T-cell (primary cell): ENCODE results near the gene DNAJC24. TPM values are rescaled to one million over a fixed set of nuclear protein-coding genes. Genes with fewer than 3 reads are reported as not detected.

Experiments
- ATAC-seq, 4 experiments: fragments of 200-7000 bp in 3 of 4; fragments of 150-1000 bp in 1 of 4; cut with Tn5 transposase; replicated peaks in 1 of 4; 1 replicate in 3 of 4; 2 replicates in 1 of 4; pipeline ENCODE4 v1.10.0; 2021; ENCODE audit warnings: moderate library complexity in 3 of 4, mild to moderate bottlenecking in 2 of 4, moderate number of reproducible peaks in 1 of 4
- CTCF ChIA-PET, 2 donors: fragments of 300-600 bp; sonication (Branson Sonifier 250); formaldehyde crosslinking; loops; one replicate each; lab custom pipeline; 2022; ENCODE audit warnings: antibody characterized with exemption in 2 of 2; lab: Charles Lee
- POLR2A ChIA-PET, 2 donors: fragments of 300-600 bp; sonication (Branson Sonifier 250); formaldehyde crosslinking; loops; one replicate each; lab custom pipeline; 2022; ENCODE audit warnings: antibody characterized with exemption in 2 of 2; lab: Charles Lee
- DNase-seq, 35 experiments: peaks; one replicate each; pipeline versions ENCODE4 v3.0.0 to v3.0.0-alpha.2; 2013 to 2023
- H3K27ac ChIP-seq: one replicate; pipeline ENCODE4 v1.5.1; 2013; ENCODE audit warnings: low read length
- H3K27me3 ChIP-seq, 2 experiments: replicated peaks in 1 of 2; 1 replicate in 1 of 2; 2 replicates in 1 of 2; pipeline versions ENCODE4 v1.6.1 to v1.7.0; 2013; ENCODE audit warnings: low read length in 1 of 2, mixed read lengths in 1 of 2; ENCODE audit not compliant: control insufficient read depth in 2 of 2, insufficient read depth in 2 of 2; ENCODE audit errors: extremely low read depth in 1 of 2
- H3K36me3 ChIP-seq, 2 donors: 1 replicate in 1 of 2; 2 replicates in 1 of 2; pipeline versions ENCODE4 v1.6.1 to v1.7.0; 2013; ENCODE audit warnings: low read length in 1 of 2; ENCODE audit not compliant: control insufficient read depth in 2 of 2, insufficient read depth in 1 of 2; ENCODE audit errors: extremely low read depth in 1 of 2
- H3K4me1 ChIP-seq, 2 experiments: 1 replicate in 1 of 2; 2 replicates in 1 of 2; pipeline versions ENCODE4 v1.6.1 to v1.7.0; 2013; ENCODE audit warnings: low read length in 2 of 2, mixed read lengths in 1 of 2; ENCODE audit not compliant: insufficient read depth in 2 of 2, control insufficient read depth in 1 of 2; ENCODE audit errors: extremely low read depth in 1 of 2
- H3K4me3 ChIP-seq, 2 donors: 1 replicate in 1 of 2; 2 replicates in 1 of 2; pipeline versions ENCODE4 v1.5.1 to v1.7.0; 2013; ENCODE audit warnings: mild to moderate bottlenecking in 2 of 2, low read length in 1 of 2, moderate library complexity in 1 of 2; ENCODE audit not compliant: control insufficient read depth in 1 of 2; ENCODE audit errors: extremely low read depth in 1 of 2
- H3K9me3 ChIP-seq: 2 replicates; pipeline ENCODE4 v1.7.0; 2013
- H3K27ac Mint-ChIP-seq, 2 donors: one replicate each; pipeline ENCODE4 v1.8.0; 2020 to 2021; ENCODE audit warnings: mild to moderate bottlenecking in 2 of 2, mixed read lengths in 2 of 2
- H3K27me3 Mint-ChIP-seq, 2 donors: one replicate each; pipeline ENCODE4 v1.8.0; 2021 to 2022; ENCODE audit warnings: mixed read lengths in 2 of 2
- H3K36me3 Mint-ChIP-seq: one replicate; pipeline ENCODE4 v1.8.0; 2021; ENCODE audit warnings: mixed read lengths
- H3K4me1 Mint-ChIP-seq, 3 donors: one replicate each; pipeline ENCODE4 v1.8.0; 2020 to 2022; ENCODE audit warnings: mixed read lengths in 3 of 3, mild to moderate bottlenecking in 1 of 3
- H3K4me3 Mint-ChIP-seq, 3 donors: one replicate each; pipeline ENCODE4 v1.8.0; 2020 to 2022; ENCODE audit warnings: mild to moderate bottlenecking in 3 of 3, mixed read lengths in 3 of 3, moderate library complexity in 3 of 3
- H3K9me3 Mint-ChIP-seq, 3 donors: one replicate each; pipeline ENCODE4 v1.8.0; 2020 to 2022; ENCODE audit warnings: mixed read lengths in 3 of 3
- WGBS: methylation state at CpG from one replicate; pipeline ENCODE4 v1.1.5; 2013; ENCODE audit warnings: missing lambda C conversion rate; ENCODE audit not compliant: insufficient coverage; 5-methylcytosine and 5-hydroxymethylcytosine counted together
- total RNA-seq, 35 experiments: library from RNA in 6 of 35; stranded (reverse) in 6 of 35; fragments of 120-200 nt in 1 of 35; gene quantifications; one replicate each; pipeline versions ENCODE4 v1.2.1 to v1.2.4 and lab custom pipeline; 2013 to 2026

The DNAJC24 gene
- total RNA-seq, 5 donors from 2014 or later (not counting 1 experiment from before 2014, with no cell fraction given), result 15.0 to 23.4 (median 18.4) TPM

DNA sequence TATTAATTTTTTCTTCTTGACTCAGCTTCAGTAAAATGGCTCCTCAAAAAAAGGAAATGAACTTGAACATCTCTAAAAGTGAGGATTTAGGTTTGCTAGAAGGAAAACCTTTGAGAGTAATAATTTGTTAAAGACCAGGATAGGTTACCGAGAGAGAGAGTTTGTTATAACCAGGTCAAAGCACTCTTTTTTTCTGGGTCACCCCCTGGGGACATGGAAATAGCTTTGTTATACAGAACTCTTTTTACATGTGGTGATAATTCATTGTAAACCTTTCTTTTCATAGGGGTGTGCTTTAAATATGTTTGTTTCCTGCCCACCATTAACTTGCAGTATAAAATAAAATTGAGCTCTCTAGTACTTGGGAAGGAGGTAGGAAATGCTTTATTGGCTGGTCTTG lies 47.7 kb downstream of the DNAJC24 start:
- ChIA-PET POLR2A (interaction anchor here (0.6 to 0.7 kb wide), 2 partner anchors 18 to 1927 kb away, joined by 3 to 9 read pairs; no protein-coding TSS in a partner anchor), CTCF (no interaction called here)
- Histone ChIP-seq H3K4me3 (no peak overlapping the region), H3K36me3 (no peaks in the 10 kb centered on the region), H3K27ac (no peak overlapping the region), H3K27me3 (no peaks in the 10 kb centered on the region), H3K4me1 (no peaks in the 10 kb centered on the region), H3K9me3 (no peaks in the 10 kb centered on the region)
- H3K36me3 Mint-ChIP-seq, result peaks cover 33% of the 10 kb centered on the region
- WGBS, result 80% methylated on average over 1 of the region's 1 CpG
- no peak overlapping the region for H3K4me3 Mint-ChIP-seq
- H3K9me3 Mint-ChIP-seq, result no peaks in the 10 kb centered on the region
- no peaks in the 10 kb centered on the region for H3K4me1 Mint-ChIP-seq
- no peaks in the 10 kb centered on the region for H3K27me3 Mint-ChIP-seq
- no peak for DNase-seq
- ATAC-seq, result no peak
- no peak overlapping the region for H3K27ac Mint-ChIP-seq

GRCh38 chr11:31417816-31418215 lies 48.2 kb downstream of the DNAJC24 start:
- Mint-ChIP-seq H3K27ac (no peak overlapping the region), H3K27me3 (no peaks in the 10 kb centered on the region), H3K4me3 (no peak overlapping the region), H3K9me3 (no peaks in the 10 kb centered on the region), H3K36me3 (peaks cover 33% of the 10 kb centered on the region), H3K4me1 (no peaks in the 10 kb centered on the region)
- Histone ChIP-seq H3K27ac (no peak overlapping the region), H3K27me3 (no peaks in the 10 kb centered on the region), H3K36me3 (no peaks in the 10 kb centered on the region), H3K4me1 (no peaks in the 10 kb centered on the region), H3K9me3 (no peaks in the 10 kb centered on the region), H3K4me3 (no peak overlapping the region)
- POLR2A ChIA-PET, result interaction anchor here (0.6 to 0.7 kb wide), 2 partner anchors 18 to 1927 kb away, joined by 3 to 9 read pairs; no protein-coding TSS in a partner anchor
- CTCF ChIA-PET, result interaction anchor here in 1 of 2 donors (0.5 kb wide), 1 partner anchor 1007 kb away, joined by 3 read pairs; no protein-coding TSS in a partner anchor
- WGBS, result no CpG with 5 or more reads among the region's 2 CpGs
- ATAC-seq (no peak), DNase-seq (no peak)

- Histone ChIP-seq H3K9me3 (no peaks in the 10 kb centered on the region), H3K36me3 (no peaks in the 10 kb centered on the region), H3K4me3 (no peak overlapping the region), H3K27me3 (no peaks in the 10 kb centered on the region), H3K4me1 (no peaks in the 10 kb centered on the region), H3K27ac (no peak overlapping the region)
- CTCF ChIA-PET, result no interaction called here
- H3K27ac Mint-ChIP-seq, result no peak overlapping the region
- H3K9me3 Mint-ChIP-seq, result no peaks in the 10 kb centered on the region
- no peak overlapping the region for H3K4me3 Mint-ChIP-seq
- whole genome bisulfite sequencing, result 100% methylated on average over 2 of the region's 3 CpGs
- DNase-seq, result no peak
- POLR2A ChIA-PET, result interaction anchor here in 1 of 2 donors (0.6 kb wide), 1 partner anchor 65 kb away, joined by 8 read pairs; no protein-coding TSS in a partner anchor
- no peaks in the 10 kb centered on the region for H3K4me1 Mint-ChIP-seq
- H3K27me3 Mint-ChIP-seq, result no peaks in the 10 kb centered on the region
- no peak for ATAC-seq
- peaks cover 31% of the 10 kb centered on the region for H3K36me3 Mint-ChIP-seq
Observed at GRCh38 chr11:31419138-31419537, 49.5 kb downstream of the DNAJC24 start.

DNA sequence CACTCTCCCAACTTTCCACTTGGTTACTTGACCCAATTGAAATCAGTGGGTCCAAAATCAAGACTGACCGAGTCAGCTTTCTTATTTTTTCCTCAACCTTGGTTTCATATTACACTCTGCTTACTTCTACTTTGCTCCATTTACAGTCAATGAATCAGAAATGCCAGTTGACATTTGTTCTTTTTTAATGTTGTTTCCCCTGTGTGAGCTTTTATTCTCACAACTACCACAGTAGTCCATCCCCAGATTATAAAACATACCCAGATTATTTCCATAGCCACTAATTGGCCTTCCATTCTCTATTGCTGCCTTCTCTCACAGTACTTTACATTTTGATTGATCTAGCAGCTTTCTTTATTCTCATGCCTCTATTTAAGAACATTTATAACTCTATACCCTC lies 50.0 kb downstream of the DNAJC24 start:
- H3K27ac Mint-ChIP-seq, result peak overlapping the region in 1 of 2 donors; percentile 4
- H3K4me1 Mint-ChIP-seq, result no peaks in the 10 kb centered on the region
- POLR2A ChIA-PET, result interaction anchor here in 1 of 2 donors (0.6 kb wide), 1 partner anchor 65 kb away, joined by 8 read pairs; no protein-coding TSS in a partner anchor
- Histone ChIP-seq H3K27ac (no peak overlapping the region), H3K4me1 (no peaks in the 10 kb centered on the region), H3K27me3 (no peaks in the 10 kb centered on the region), H3K9me3 (no peaks in the 10 kb centered on the region), H3K36me3 (no peaks in the 10 kb centered on the region), H3K4me3 (no peak overlapping the region)
- CTCF ChIA-PET, result no interaction called here
- H3K4me3 Mint-ChIP-seq, result no peak overlapping the region
- H3K36me3 Mint-ChIP-seq, result peaks cover 27% of the 10 kb centered on the region
- DNase-seq, result no peak
- ATAC-seq, result no peak
- WGBS, result 100% methylated on average over 1 of the region's 1 CpG
- no peaks in the 10 kb centered on the region for H3K9me3 Mint-ChIP-seq
- no peaks in the 10 kb centered on the region for H3K27me3 Mint-ChIP-seq

GRCh38 chr11:31421820-31422219 lies 52.2 kb downstream of the DNAJC24 start:
- H3K27me3 ChIP-seq, result no peaks in the 10 kb centered on the region
- ChIA-PET CTCF (no interaction called here), POLR2A (interaction anchor here in 1 of 2 donors (0.6 kb wide), 1 partner anchor 425 kb away, joined by 3 read pairs; no protein-coding TSS in a partner anchor)
- H3K4me1 ChIP-seq, result no peaks in the 10 kb centered on the region
- no peak for DNase-seq
- WGBS, result 100% methylated on average over 1 of the region's 2 CpGs
- no peaks in the 10 kb centered on the region for H3K27me3 Mint-ChIP-seq
- H3K9me3 ChIP-seq, result no peaks in the 10 kb centered on the region
- no peaks in the 10 kb centered on the region for H3K36me3 ChIP-seq
- H3K9me3 Mint-ChIP-seq, result no peaks in the 10 kb centered on the region
- H3K4me3 Mint-ChIP-seq, result no peak overlapping the region
- ATAC-seq, result no peak
- H3K4me1 Mint-ChIP-seq, result no peaks in the 10 kb centered on the region
- H3K27ac Mint-ChIP-seq, result no peak overlapping the region
- H3K27ac ChIP-seq, result no peak overlapping the region
- peaks cover 15% of the 10 kb centered on the region for H3K36me3 Mint-ChIP-seq
- no peak overlapping the region for H3K4me3 ChIP-seq

DNA sequence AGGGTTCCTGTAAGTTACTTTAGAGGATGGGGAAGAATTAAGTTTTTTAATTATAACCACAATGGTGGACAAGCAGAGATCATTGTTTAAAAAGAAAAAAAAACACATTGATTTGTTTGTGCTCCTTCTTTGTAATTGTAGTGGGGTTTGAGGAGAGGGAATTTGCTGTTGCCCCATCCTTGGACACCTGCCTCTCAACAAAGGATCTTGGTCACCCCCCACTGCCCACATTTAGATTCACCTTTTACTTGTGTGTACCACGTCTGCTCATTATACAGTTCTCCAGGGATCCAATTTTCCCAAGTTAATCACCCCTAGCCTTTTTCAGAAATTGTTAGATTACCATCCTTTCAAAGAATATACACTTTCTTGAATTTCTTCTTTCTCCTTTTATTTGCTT lies 53.0 kb downstream of the DNAJC24 start:
- Histone ChIP-seq H3K27me3 (no peaks in the 10 kb centered on the region), H3K9me3 (no peaks in the 10 kb centered on the region), H3K4me3 (no peak overlapping the region), H3K27ac (no peak overlapping the region), H3K4me1 (no peaks in the 10 kb centered on the region), H3K36me3 (peaks cover 0 to 3% of the 10 kb centered on the region in 2 donors)
- no peak for DNase-seq
- no peaks in the 10 kb centered on the region for H3K9me3 Mint-ChIP-seq
- H3K27ac Mint-ChIP-seq, result no peak overlapping the region
- H3K4me1 Mint-ChIP-seq, result no peaks in the 10 kb centered on the region
- CTCF ChIA-PET, result no interaction called here
- no peak for ATAC-seq
- H3K27me3 Mint-ChIP-seq, result no peaks in the 10 kb centered on the region
- H3K4me3 Mint-ChIP-seq, result no peak overlapping the region
- peaks cover 11% of the 10 kb centered on the region for H3K36me3 Mint-ChIP-seq
- WGBS, result no CpG with 5 or more reads among the region's 1 CpG
- POLR2A ChIA-PET, result no interaction called here
